Ecto neural progenitor cell (in vitro differentiated cells): ENCODE data around the gene DUOX2.
"Not testable (repeated sequence)": the region's sequence is repeated elsewhere in the genome, so short reads cannot be mapped to it uniquely, and the experiment has no call there.

Source experiments
- DNase-seq: peaks from one replicate; pipeline ENCODE4 v3.0.0-alpha.2; 2018; ENCODE audit warnings: low spot score

The DUOX2 gene

DNA sequence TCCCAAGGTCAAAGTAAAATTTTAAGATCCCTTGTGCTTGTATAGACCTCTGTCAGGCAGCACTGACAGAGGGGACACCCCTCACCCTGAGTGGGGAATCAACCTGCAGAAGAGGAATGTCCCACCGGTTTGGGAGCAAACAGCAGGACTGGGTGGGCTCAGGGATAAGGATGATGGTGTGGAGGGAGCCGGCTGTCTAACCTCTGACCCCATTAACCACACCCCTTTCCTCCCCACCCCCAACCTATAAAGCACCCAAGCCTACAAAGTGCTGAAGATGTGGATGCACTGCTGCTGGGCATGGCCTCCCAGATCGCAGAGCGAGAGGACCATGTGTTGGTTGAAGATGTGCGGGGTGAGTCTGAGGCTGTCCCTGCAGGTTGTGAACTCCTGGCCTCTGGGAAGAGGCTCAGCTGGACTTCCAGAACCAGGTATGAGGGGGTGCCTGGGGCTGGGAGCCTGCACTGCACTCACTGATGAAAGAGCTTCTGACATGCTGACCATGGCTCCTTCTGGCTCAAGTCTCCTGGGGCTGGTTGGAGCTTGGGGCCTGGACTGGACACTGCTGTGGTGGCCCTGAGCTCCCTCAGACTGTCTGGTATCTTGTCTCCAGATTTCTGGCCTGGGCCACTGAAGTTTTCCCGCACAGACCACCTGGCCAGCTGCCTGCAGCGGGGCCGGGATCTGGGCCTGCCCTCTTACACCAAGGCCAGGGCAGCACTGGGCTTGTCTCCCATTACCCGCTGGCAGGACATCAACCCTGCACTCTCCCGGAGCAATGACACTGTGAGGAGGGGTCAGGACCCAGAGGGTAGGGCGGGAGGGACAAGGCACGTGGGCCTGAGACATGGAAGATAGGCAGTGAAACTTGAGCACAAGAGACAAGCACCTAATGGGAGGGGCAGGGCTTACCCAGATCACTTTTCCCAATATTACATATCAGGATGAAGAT, 25.1 kb upstream of the DUOX2 start:
- DNase-seq: no peak

DNA sequence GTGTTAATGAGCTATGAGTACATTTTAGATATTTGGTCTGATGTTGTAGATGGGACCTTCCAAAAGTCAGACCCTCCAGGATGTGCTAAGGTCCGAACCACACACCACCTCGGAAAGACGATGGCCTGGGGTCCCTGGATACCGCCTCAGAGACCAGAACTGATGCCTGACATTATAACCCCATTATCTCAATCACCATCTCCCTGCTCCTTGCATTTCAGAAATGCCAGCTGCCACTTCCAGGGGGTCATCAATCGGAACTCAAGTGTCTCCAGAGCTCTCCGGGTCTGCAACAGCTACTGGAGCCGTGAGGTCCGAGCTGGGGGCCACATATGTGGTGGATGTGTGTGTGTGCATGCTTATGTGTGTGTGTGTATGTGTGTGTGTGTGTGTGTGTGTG, 23.7 kb upstream of the DUOX2 start:
- no peak for DNase-seq

DNA sequence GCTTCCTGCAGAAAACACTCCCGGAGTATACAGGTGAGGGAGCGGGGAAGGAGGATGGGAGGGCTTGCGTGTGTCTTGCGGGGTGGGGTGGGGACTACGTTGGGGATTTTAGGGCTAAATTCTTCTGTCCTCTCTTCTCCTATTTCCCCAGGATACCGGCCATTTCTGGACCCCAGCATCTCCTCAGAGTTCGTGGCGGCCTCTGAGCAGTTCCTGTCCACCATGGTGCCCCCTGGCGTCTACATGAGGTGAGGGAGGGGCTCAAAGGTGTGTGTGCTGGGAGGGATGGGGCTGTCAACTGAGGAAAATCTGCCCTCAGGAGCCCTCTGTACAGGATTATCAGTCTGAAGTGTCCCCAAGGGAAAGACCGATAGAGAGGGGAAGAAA, 22.4 kb upstream of the DUOX2 start:
- DNase-seq: no peak

GRCh38 chr15:45135705-45136377, 21.9 kb upstream of the DUOX2 start:
- DNase-seq: not testable (repeated sequence)

DNA sequence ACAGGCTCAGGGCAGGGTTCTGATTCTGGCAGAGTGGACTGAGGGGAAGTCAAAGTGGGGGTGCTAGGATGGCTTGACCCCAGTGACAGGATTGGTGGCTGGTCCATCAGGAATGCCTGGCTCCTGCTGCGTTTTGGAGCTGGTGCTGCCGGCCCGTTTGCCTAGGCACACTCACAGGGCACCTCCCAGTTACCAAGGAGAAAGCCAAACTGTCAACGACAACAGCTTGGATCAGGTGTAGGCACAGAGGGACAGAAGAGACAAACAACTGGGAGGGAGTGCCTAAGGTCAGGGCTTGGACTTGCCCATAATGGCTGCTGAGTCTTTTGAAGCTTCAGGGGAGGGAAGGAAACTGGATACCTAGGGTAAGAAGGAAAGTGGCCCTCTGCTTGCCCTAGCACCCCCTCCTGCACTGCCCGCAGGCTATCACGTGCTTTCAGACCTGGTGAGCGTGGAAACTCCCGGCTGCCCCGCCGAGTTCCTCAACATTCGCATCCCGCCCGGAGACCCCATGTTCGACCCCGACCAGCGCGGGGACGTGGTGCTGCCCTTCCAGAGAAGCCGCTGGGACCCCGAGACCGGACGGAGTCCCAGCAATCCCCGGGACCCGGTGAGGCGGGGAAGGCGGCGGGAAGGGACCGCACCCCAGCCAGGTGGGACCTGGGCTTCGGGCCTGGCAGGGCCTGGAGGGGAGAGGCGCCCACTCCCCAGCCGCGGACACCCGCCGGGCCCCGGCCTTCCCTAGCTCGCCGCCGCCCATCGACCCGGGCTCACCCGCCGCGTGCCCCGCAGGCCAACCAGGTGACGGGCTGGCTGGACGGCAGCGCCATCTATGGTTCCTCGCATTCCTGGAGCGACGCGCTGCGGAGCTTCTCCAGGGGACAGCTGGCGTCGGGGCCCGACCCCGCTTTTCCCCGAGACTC, 21.0 kb upstream of the DUOX2 start:
- peak; percentile 62 for DNase-seq

GRCh38 chr15:45134046-45134445, 20.1 kb upstream of the DUOX2 start:
- DNase-seq: no peak

- DNase-seq: no peak
These were observed 19.6 kb upstream of the DUOX2 start for GRCh38 chr15:45133561-45133920.

DNA sequence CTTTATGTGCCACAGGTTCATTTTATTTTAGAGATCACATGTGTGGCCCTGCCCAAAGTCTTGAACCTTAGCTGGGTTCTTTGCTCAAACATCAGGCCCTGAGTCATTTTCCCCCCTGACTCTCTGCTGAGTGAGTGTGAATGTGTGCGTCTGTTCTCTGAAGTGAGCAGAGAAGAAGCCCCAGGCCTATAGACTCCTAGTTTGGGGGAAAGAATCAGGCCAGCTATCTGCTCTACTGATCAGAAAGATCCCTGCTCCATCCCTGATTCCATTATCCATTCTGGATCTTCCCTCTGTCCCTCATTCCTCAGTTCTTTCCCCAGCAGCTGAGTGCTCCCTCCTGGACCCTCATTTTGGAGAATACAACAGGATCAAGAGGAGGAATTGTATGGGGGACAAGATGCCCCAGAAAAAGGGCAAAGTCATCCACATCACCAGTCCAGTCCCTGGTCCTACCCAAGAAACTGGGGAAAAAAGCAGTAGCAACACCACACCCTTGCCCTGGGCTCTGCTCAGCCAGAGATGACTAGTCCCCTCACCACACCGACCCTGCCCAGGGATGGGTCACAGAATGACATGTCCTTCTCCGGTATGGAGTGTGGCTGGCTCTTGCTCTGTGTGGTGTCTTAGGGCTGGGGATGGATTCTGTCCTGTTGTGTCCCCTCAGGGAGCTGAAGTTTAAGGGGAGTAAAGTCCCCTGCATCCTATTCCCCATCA, 19.0 kb upstream of the DUOX2 start:
- no peak for DNase-seq

DNA sequence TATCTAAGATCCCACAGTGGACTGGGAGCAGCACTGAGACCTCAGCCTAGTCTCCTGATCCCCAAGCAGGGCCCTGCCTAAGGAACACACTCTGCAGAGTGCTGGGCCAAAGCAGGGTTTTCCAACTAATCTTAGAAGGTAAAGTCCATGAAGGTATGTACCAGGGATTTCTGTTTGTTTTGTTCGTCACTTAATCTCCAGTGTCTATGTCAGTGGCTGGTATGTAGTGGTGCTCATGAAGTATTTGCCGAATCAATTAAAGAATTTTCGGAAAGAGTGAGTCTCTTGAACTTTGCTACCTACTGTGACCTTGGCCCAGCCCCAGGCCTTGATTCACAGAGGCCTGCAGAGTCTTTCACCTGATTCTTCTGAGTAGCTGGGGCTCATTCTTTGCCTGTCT, 17.5 kb upstream of the DUOX2 start:
- DNase-seq: no peak

DNA sequence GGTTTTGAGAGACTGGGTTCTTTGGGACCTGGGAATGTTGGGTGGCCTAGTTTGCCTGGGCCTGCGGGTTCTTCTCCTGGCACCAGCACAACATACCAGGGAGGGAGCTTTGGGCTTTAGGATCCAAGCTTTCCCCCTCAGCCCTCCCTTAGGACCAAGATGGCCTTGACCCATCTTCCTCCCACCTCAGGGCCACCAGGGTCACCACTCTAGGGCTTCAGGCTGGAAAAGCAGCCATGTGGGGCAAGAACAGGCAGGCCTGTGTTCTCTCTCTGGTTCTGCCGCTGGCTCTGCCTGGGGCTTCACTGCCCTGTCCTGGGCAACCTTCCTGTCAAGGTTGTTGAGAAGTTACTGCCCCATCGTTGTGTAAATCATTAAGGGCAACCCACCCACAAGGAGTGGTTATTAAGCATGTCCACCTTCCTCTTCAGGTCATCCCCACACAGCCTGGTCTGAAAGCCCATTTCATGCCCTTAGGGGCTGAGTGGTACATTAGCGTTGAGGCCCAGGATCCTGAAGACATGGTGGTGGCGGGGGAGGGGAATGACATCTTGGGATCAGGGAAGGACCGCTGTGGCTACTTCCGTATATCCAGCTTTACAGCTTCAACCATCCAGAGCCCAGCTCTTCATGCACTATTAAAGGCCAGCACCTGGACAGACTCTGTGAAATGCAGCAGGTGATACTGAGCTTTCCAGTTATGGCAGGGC, 16.5 kb upstream of the DUOX2 start:
- no peak for DNase-seq

DNA sequence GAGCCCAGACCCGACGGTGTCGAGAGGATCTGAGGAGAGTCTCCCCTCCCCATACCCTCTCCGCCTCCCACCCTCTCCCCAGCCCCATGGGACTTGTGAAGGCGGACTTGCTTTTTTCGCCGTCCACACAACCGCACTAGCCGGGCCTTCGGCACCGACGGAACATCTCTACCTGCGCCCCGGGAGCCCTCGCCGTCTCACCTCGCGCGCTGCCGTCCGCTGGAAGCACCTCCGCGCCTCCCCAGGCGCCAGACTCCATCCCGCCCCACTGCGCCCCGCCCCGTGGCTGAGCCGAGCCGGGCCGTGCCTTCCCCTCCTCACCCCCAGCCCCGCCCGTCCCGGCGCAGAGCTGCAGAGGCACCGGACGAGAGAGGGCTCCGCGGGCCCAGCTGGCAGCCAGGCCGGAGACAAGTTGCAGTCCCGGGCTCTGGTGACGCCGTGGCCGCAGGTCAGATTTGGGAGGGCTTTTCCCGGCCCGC, 15.7 kb upstream of the DUOX2 start, which contains the start of the genes DUOX1 and DUOXA1:
Gene DUOX1 (plus strand): TSS at position 344 of the 479 bp plus-strand sequence. CDS start 1,973 bp downstream, outside the sequence.
Gene DUOXA1 (minus strand): TSS at position 229 of the 479 bp plus-strand sequence. CDS start 6,865 bp downstream, outside the sequence.
- peak; percentile 67 for DNase-seq

DNA sequence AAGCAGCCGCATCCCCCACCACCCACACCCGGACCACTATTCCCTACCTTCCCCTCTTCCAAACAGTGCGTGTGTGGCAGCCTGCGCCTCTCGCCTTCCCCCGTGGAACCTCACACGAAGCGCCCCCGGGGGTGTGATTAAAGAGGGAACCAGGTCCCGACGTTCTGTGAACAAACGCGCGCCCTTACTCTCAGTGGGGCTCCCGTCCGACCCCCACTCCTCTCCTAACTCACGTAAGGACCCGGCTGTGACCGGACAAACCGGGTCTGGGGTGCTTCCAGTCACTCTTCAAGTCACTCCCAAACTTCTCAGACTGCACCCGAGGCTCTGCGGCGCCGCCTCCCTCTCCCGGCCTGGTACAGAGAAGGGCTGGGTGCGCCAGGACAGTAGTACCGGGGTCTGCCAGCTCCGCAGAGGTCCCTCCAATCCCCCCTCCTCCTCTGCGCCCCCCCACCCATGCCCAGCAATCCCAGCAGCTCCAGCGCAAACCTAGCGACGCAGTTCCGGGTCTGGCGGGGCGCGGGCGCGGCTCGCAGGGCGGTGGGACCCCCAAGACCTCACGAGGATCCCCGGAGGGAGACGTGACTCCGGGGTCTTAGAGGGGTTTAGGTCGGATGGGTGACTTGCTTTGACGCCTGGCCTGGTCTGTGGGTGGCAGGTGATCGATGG, 15.1 kb upstream of the DUOX2 start:
- DNase-seq: no peak

- no peak for DNase-seq
These were observed 12.7 kb upstream of the DUOX2 start for GRCh38 chr15:45126535-45127158.

DNA sequence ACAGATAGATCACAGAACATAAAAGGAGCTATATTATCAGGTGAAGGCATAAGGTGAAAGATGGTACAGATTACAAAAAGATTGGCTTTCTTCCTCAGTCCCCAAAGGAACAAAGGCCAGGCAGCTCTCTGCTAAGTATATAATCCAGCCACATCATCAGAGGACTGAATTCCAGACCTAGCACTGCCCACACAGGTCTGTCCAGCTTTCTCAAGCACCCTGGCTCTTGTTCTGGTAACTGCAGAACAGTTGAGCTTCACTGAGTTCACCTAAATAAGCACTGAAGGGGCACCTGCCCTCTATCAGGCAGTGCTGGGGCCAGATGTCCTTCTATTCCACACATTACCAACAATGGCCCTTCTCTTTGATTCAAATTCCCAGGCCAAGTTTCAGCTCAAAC, 9.4 kb upstream of the DUOX2 start:
- no peak for DNase-seq

DNA sequence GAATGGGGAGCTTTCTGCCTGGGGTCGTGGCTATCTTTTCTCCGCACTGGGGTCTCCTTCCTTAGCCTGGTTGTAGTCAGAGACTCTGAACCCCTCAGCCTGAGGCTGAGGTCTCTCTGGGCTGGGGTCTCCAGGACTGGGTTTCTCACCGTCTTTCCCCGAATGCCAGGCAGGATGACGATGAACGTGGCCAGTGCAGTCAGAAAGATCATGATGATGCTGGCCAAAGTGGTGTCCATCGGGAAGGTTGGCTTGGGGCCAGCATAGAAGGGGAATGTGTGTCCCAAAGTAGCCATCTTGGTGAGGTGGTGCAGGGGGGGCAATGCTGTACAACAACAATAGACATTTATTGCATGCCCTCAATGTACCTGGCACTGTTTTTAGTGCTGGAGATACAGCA, 8.7 kb upstream of the DUOX2 start:
- DNase-seq: no peak

DNA sequence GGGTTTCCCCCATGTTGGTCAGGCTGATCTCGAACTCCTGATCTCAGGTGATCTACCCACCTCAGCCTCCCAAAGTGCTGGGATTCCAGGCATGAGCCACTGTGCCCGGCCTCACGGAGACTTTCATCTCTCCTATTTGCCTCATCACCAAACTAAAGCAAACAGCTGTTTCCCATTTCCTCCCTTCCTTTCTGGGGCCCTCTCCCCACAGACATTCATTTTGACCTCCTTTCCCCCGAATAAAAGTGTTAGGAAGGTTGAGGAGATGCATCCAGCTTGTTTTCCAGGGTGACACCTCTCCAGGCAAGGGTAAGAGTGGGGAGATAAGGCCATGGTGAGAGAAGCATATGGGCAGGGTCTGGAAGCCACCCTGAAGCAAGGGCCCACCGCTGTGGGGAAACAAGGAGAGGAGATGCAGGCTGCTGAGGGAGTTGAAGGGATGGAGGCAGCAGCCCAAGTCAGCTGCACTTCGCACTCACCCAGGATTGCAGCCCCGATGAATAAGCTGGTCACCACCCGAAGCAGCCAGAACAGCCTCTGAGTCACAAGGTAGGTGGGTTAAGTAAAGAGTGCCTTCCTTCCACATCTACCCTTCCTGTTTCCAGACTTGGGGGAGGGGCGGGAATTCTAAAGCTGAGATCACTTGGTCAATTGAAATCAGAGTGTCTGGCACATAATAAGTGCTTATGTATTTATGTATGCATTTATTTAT, 7.9 kb upstream of the DUOX2 start:
- no peak for DNase-seq

DNA sequence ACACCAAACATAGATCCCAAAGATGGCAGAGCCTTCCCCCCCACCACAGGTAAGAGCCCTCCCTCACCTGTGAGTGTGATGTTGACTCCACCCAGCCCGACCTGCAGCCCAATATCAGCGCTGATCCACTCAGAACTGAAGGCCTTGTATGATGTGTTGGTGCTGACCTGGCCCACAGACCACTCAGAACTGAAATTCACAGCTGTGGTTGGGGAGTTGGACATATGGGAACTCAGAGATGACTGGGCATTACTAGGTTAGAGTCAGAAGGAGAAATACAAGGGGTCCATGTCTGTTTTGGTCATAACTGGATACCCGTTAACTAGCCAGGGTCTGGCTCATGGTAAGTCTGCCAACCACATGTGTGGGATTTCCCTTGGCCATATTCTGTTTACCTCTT, 7.0 kb upstream of the DUOX2 start:
- no peak for DNase-seq

- no peak for DNase-seq
These were observed 6.4 kb upstream of the DUOX2 start for GRCh38 chr15:45120081-45120972.
